ENCODE data around the gene NR6A1.

Gene NR6A1

GRCh38 chr9:124684169-124684568 lies 86.9 kb downstream of the NR6A1 start:
- Histone ChIP-seq H3K36me3 (replicated peaks) (no peaks in the 10 kb centered on the region; the same call in 1 of the 2 replicates), H3K9me3 (no peaks in the 10 kb centered on the region)
- in situ Hi-C loops (cut with MboI; ENCODE audit: low sequenced_read_pairs): no loop called here

DNA sequence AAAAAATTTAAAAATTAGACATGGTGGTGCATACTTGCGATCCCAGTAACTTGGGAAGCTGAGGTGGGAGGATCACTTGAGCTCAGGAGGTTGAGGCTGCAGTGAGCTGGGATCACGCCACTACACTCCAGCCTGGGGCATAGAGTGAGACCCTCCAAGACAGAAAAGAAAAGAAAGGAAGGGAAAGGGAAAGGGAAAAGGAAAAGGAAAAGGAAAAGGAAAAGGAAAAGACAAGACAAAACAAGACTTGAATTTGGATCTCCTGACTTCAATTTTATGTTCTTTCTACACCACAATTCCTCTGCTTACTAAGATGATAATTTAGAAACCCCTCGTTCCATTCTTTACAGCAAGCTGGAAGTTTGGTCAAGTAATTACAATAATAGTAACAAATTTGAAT lies 88.1 kb downstream of the NR6A1 start:
- no peak overlapping the region for H3K4me3 ChIP-seq
- H3K9me3 ChIP-seq: no peaks in the 10 kb centered on the region
- H3K27me3 ChIP-seq (ENCODE audit: low read depth): no peaks in the 10 kb centered on the region
- in situ Hi-C loops (cut with MboI; ENCODE audit: low sequenced_read_pairs): no loop called here
- no peak for DNase-seq (ENCODE audit: low spot score in 2 of 2)
- no peaks in the 10 kb centered on the region; the same call in 1 of the 2 replicates for H3K4me1 ChIP-seq
- no peaks in the 10 kb centered on the region; the same call in 1 of the 2 replicates for H3K36me3 ChIP-seq (replicated peaks)

More at GRCh38 chr9:124684169-124684568, 86.9 kb downstream of the NR6A1 start:
- Histone ChIP-seq H3K4me3 (no peak overlapping the region), H3K4me1 (no peaks in the 10 kb centered on the region; the same call in 1 of the 2 replicates), H3K27me3 (ENCODE audit: low read depth) (no peaks in the 10 kb centered on the region)
- no peak for DNase-seq (ENCODE audit: low spot score in 2 of 2)

DNA sequence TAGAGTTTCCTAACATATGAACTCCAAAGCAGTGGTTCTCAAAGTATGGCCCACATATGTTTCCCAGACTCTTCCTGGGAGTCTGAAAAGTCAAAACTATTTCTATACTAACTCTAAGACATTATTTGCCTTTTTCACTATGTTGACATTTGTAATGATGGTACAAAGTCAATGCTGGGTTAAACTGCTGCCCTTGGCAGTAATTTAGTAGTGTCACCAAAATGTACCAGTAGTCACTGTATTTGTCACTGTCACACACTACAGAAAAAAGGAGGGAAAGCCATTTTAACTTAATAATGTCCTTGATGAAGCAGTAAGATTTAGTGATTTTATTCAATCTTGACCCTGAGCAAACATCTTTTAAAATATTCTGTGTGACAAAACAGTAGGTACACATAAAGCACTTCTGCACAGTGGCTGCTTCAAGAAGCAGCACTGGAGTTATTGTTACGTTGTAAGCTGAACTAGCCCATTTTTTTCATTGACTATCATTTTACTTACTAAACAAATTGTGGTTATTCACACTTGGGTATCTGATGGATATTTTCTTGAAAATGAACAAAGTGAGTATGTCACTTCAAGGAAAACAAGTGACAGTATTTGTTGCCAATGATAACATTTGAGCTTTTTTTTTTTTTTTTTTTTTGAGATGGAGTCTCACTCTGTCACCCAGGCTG lies 90.3 kb downstream of the NR6A1 start:
- H3K27me3 ChIP-seq (ENCODE audit: low read depth): no peaks in the 10 kb centered on the region
- no peaks in the 10 kb centered on the region; the same call in 1 of the 2 replicates for H3K4me1 ChIP-seq
- no peaks in the 10 kb centered on the region; the same call in 1 of the 2 replicates for H3K36me3 ChIP-seq (replicated peaks)
- no peak overlapping the region for H3K4me3 ChIP-seq
- no peak for DNase-seq (ENCODE audit: low spot score in 2 of 2)
- in situ Hi-C loops (cut with MboI; ENCODE audit: low sequenced_read_pairs): no loop called here
- H3K9me3 ChIP-seq: no peaks in the 10 kb centered on the region

DNA sequence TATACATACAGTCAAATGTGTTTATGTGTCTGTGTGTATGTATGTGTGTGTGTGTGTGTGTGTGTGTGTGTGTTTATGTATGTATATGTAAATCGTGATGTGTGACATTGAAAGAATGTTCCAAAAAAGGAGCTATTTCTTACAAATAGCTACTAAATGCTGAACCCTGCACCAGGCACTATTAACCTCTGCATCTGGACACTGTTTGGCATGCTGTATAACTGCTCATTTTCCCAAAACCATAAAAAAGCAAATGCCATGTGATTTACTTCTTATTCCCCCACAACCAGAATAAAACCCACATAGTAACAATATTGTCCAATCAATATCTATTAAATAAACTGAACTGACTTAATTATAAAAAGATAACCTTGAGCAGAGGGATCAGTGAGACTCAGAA lies 91.1 kb downstream of the NR6A1 start:
- no peaks in the 10 kb centered on the region for H3K9me3 ChIP-seq
- in situ Hi-C loops (cut with MboI; ENCODE audit: low sequenced_read_pairs): no loop called here
- H3K4me1 ChIP-seq: no peaks in the 10 kb centered on the region; the same call in 1 of the 2 replicates
- no peaks in the 10 kb centered on the region; the same call in 1 of the 2 replicates for H3K36me3 ChIP-seq (replicated peaks)
- H3K4me3 ChIP-seq: no peak overlapping the region
- no peaks in the 10 kb centered on the region for H3K27me3 ChIP-seq (ENCODE audit: low read depth)
- DNase-seq (ENCODE audit: low spot score in 2 of 2): no peak

- Histone ChIP-seq H3K4me1 (no peaks in the 10 kb centered on the region; the same call in 1 of the 2 replicates), H3K9me3 (no peaks in the 10 kb centered on the region), H3K27me3 (ENCODE audit: low read depth) (no peaks in the 10 kb centered on the region), H3K4me3 (no peak overlapping the region), H3K36me3 (replicated peaks) (0 out of 2 replicates have a peak, but pooled peaks cover 5% of the 10 kb centered on the region)
- in situ Hi-C loops (cut with MboI; ENCODE audit: low sequenced_read_pairs): no loop called here
- no peak for DNase-seq (ENCODE audit: low spot score in 2 of 2)
These were observed 95.0 kb downstream of the NR6A1 start for GRCh38 chr9:124676159-124676551.

GRCh38 chr9:124675261-124676158 lies 95.6 kb downstream of the NR6A1 start:
- Histone ChIP-seq H3K4me1 (no peaks in the 10 kb centered on the region; the same call in 1 of the 2 replicates), H3K27me3 (ENCODE audit: low read depth) (no peaks in the 10 kb centered on the region), H3K36me3 (replicated peaks) (0 out of 2 replicates have a peak, but pooled peaks cover 5% of the 10 kb centered on the region), H3K9me3 (no peaks in the 10 kb centered on the region), H3K4me3 (no peak overlapping the region)
- in situ Hi-C loops (cut with MboI; ENCODE audit: low sequenced_read_pairs): no loop called here
- no peak for DNase-seq (ENCODE audit: low spot score in 2 of 2)

- no peaks in the 10 kb centered on the region; the same call in 1 of the 2 replicates for H3K4me1 ChIP-seq
- no peak for DNase-seq (ENCODE audit: low spot score in 2 of 2)
- H3K36me3 ChIP-seq (replicated peaks): 0 out of 2 replicates have a peak, but pooled peaks cover 5% of the 10 kb centered on the region
- no peak overlapping the region for H3K4me3 ChIP-seq
- in situ Hi-C loops (cut with MboI; ENCODE audit: low sequenced_read_pairs): no loop called here
- no peaks in the 10 kb centered on the region for H3K27me3 ChIP-seq (ENCODE audit: low read depth)
- H3K9me3 ChIP-seq: no peaks in the 10 kb centered on the region
These were observed 96.5 kb downstream of the NR6A1 start for GRCh38 chr9:124674651-124675050.

- Histone ChIP-seq H3K36me3 (replicated peaks) (0 out of 2 replicates have a peak, but pooled peaks cover 5% of the 10 kb centered on the region), H3K9me3 (no peaks in the 10 kb centered on the region), H3K4me3 (no peak overlapping the region), H3K27me3 (ENCODE audit: low read depth) (no peaks in the 10 kb centered on the region), H3K4me1 (no peaks in the 10 kb centered on the region)
- DNase-seq (ENCODE audit: low spot score in 2 of 2): no peak
- in situ Hi-C loops (cut with MboI; ENCODE audit: low sequenced_read_pairs): no loop called here
These were observed 98.0 kb downstream of the NR6A1 start for GRCh38 chr9:124673063-124673462.

- Histone ChIP-seq H3K9me3 (no peaks in the 10 kb centered on the region), H3K27me3 (ENCODE audit: low read depth) (no peaks in the 10 kb centered on the region), H3K36me3 (replicated peaks) (0 out of 2 replicates have a peak, but pooled peaks cover 5% of the 10 kb centered on the region), H3K4me3 (no peak overlapping the region), H3K4me1 (no peaks in the 10 kb centered on the region)
- in situ Hi-C loops (cut with MboI; ENCODE audit: low sequenced_read_pairs): no loop called here
- no peak for DNase-seq (ENCODE audit: low spot score in 2 of 2)
These were observed 99.2 kb downstream of the NR6A1 start for GRCh38 chr9:124671861-124672260.

DNA sequence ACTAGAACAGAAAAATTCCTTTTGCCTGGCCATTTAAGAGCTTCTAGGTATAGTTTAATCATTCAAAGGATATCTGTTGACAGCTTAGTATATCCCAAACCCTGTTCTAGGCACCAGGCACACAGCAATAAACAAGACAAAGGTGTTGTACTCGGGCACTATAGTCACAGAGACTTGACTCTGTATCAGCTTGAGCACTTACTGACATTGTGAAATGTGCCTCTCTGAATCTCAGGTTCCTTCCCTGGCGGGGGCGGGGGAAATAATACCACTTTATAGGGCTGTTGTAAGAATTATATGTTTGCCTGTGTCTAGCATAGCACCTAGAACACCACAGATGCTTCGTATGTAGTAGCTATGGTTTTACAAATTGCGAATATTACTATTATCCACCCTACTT lies 104.5 kb downstream of the NR6A1 start:
- in situ Hi-C loops (cut with MboI; ENCODE audit: low sequenced_read_pairs): no loop called here
- no peaks in the 10 kb centered on the region for H3K9me3 ChIP-seq
- DNase-seq (ENCODE audit: low spot score in 2 of 2): no peak

DNA sequence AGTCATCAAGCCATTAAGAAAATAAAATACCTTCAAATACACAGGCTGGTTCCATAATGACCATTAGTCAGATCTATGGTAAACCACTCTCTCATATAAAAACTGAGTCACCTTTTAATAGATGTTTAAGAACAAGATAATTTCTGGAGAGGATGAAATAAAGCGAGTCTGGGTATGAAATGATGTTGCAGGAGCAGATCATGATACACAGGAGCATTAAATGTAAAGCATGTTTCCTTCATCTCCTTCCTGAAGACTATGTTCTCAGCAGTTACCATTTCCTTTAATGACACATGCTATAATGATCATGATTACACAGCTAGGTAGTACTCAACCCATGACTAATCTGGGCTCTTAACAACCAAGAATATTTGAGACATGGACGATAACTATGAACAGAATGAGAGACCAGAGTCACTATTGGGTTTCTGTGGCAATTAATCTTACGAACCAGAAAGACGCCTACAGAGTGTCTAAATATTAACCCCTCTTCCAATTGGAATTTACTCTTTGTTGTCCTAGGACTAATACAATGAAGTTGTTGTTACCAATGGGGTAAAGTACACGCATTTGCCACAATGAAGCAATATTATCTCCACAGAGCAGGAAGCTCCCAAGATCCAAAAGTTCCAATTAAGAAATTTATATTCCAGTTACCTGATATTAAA lies 105.6 kb downstream of the NR6A1 start:
- Histone ChIP-seq H3K27me3 (ENCODE audit: low read depth) (no peaks in the 10 kb centered on the region), H3K4me1 (peaks cover 10% of the 10 kb centered on the region), H3K9me3 (no peaks in the 10 kb centered on the region), H3K4me3 (no peak overlapping the region), H3K36me3 (replicated peaks) (no peaks in the 10 kb centered on the region)
- in situ Hi-C loops (cut with MboI; ENCODE audit: low sequenced_read_pairs): no loop called here
- no peak for DNase-seq (ENCODE audit: low spot score in 2 of 2)

More for the DNA sequence above, 104.5 kb downstream of the NR6A1 start:
- Histone ChIP-seq H3K4me3 (no peak overlapping the region), H3K4me1 (no peaks in the 10 kb centered on the region; the same call in 1 of the 2 replicates), H3K36me3 (replicated peaks) (0 out of 2 replicates have a peak, but pooled peaks cover 2% of the 10 kb centered on the region), H3K27me3 (ENCODE audit: low read depth) (no peaks in the 10 kb centered on the region)

GRCh38 chr9:124664143-124664542 lies 107.0 kb downstream of the NR6A1 start:
- Histone ChIP-seq H3K36me3 (replicated peaks) (no peaks in the 10 kb centered on the region), H3K27me3 (ENCODE audit: low read depth) (no peaks in the 10 kb centered on the region), H3K9me3 (no peaks in the 10 kb centered on the region), H3K4me1 (peaks cover 12% of the 10 kb centered on the region), H3K4me3 (no peak overlapping the region)
- DNase-seq (ENCODE audit: low spot score in 2 of 2): no peak
- in situ Hi-C loops (cut with MboI; ENCODE audit: low sequenced_read_pairs): no loop called here

Measured in HAP-1 (cell line).